ENCODE data around the gene CHDH.

The CHDH gene

DNA sequence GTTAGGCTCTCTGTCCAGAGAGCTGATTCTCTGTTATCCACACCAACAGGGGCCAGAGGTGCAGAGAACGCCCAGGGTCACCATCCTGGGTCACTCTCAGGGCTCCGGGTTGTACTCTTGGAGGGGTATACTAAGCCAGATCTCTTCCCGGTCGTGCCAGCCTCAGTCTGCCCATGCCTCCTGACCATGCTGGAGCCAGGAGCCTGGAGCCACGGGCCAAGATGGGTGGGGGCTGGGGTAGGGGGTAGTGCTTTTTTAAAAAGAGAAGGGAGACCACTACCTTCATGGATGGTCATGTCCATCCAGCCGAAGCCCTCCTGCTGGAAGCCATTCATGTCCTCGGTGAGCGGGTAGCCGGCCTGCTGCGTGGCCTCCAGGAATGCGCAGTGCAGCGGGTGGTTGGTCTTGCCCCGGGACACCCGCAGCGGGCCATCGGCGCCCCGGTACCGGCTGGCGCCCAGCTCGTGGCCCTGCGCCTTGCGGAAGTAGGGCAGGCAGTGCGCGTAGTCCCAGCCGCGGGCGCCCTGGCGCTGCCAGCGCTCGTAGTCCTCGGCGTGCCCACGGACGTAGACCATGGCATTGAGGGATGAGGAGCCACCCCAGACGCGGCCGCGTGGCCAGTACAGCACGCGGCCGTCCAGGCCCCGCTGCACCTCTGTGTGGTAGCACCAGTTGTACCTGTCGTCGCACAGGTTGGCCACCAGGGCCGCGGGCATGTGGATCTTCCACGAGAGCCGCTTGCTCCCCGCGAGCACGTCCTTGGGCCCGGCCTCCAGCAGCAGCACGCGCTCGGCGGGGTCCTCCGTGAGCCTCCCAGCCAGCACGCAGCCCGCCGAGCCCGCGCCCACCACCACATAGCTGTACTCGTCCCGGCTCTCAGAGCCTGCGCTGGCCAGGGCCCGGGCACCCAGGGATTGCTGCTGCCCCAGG lies 22.9 kb downstream of the CHDH start:
- DNase-seq = no peak

DNA sequence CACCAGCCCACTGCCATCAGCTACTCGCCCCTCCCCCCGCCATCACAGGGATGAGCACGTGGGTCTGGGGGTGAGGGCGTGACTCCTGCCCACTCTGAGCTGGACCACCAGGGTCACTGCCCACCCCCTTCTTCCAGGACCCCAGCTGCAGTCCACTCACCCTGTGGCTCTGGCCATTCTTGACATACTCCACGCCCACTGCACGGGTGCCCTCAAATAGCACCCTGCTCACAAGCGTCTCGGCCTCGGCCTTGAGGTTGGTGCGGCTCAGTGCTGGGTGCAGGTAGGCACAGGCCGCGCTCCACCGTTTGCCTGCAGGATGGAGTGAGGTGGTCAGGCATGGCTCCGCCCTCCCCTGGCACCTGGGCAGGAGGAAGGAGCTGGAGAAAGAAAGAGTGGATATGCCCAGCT lies 23.9 kb downstream of the CHDH start:
- no peak for DNase-seq

DNA sequence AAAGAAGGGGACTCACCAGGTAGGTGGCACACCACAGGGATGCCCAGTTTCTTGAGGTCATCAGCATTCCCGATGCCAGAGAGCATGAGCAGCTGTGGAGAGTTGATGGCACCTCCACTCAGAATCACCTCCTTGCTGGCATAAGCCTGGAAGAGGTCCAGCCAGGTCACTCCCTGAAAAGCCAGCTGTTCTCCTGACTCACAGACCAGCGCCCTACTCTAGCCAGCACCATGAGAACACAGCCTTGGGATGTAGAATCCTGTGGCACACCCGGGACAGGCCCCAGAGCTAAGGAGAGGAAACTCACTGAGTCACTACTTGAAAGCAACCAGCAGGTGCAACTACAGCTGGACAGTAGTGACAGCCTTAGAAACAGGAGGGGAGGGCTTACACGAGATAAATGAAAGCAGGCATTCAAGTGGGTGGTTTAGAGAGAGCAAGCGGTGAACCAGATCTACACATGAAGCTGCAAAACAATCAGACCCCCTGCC lies 24.5 kb downstream of the CHDH start:
- no peak for DNase-seq

DNA sequence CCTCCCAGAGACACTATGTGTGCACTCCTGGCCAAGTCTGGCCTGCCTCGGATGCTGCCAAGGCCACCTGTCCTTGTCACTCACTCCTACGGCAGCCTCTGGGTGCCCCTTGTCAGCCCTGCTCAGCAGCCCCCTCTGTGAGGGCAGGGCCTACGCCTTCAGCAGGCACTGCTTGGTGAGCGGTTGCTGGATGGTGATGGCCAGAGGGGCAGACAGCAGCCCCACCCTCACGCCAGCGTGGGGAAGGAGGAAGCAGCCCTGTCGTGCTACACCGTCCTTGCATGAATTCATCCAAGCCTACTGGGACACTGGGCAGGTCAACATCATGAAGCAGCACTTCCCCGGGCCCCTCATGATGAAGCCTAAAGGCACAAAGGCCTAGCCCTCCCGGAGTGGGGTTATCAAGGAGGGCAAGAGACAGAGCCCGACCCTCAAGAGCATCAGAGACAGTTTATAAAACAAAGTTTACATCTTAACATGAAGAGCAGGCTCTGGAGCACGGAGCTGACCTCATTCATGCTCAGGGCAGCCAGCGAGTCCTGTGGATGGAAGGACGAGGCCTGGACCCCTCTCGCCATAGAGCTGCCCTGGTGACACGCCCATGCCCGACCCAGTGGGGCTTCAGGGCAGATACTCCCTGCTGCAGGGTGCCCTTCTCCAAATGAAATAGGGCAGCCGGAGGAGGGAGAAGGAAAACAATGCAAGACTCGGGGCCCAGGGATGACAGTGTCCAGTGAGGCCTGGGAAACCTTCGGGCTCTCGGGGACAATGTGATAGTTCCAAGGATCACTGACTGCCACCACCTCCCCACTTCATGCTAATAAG lies 25.3 kb downstream of the CHDH start:
- DNase-seq = no peak

DNA sequence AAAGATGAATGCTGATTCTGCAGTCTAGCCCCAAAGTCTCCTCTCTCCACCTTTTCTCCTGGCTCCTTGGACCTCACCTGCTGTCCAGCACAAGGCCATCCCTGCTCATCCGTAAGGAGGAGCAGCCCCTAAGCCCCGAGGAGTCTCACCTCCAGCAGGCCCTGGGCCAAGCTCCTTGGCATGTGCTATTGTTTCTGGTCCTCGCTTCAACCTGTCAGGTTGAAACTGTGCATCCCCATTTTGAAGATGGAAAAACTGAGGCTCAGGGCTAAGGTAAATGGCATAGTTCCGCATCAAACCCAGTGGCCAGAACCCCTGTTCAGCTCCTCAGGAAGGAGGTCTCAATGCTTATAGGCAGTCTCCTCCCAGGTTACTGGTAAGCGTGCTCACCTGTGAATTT lies 26.1 kb downstream of the CHDH start:
- no peak for DNase-seq

DNA sequence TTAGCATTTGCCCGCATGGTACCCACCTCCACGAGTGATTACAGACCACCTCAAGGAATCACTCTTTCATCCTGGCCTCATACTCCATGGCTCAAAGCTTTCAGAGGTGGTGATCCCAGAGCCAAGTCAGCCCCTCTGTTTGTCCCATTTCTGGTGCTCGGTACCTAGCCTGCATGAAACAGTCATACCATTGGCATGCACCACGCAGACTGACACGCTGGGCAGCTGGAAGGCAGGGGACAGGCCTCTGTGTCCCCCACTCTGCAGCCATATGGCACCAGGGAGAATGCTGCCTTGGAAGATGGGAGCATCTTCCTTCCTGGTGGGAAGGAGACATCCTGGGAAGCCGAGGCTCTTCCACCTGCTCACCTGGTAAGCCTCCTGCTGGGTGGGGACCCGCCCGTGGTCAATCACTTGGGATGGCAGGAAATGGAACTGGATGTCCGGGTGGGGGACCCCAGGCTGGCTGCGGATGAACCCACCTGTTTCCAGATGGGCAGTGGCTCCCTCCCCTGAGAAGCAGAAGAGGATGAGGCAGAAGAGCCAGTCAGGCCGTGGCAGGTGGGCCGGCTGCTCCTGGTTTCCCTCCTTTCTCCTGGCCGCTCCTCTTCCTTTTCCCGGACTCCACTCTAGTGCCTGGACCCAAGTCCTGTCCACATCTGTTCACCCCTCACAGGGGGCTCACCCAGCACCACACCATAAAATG lies 26.9 kb downstream of the CHDH start:
- DNase-seq = no peak

DNA sequence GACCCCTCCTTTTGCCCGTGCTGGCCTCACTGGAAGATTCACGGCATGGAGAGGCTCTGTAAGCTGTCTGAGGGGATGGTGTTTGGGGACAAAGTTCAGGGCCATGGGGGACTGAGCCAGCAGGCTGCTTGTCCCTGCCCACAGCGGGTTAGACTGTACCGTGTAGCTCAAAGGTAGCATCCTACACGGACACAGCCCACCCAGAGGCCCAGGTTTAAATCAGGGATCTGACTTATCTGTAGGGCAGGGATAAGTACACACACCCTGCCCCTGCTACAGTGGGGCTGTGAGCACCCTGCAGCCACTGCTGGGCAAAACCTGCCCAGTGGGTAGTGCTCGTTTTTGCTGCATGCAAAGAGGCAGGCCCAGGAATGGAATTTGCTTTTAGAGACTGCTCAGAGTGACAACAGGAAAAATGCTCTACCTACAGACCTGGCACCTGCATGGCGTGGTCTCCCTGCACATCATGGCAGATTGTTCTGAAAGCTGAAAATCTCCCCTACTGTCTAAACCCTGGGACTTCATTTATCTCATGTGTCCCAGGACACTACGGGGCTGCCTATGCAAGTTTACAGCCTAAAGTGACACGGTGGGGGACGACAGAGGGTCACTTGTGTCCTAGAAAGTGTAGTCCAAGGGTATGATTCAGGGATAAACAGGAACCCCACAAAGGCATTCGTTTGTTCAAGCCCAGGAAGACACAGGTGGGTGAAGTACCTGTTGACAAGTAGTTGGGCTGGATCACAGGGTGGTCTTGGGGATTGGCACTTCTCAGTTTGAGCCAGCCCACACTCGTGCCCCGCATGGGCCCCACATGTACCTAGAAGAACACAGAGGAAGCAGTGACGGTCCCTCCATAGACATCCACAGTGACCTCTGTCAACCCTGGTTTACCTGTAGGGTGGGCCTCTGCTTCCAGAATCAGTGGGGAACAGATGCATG lies 27.7 kb downstream of the CHDH start:
- no peak for DNase-seq

DNA sequence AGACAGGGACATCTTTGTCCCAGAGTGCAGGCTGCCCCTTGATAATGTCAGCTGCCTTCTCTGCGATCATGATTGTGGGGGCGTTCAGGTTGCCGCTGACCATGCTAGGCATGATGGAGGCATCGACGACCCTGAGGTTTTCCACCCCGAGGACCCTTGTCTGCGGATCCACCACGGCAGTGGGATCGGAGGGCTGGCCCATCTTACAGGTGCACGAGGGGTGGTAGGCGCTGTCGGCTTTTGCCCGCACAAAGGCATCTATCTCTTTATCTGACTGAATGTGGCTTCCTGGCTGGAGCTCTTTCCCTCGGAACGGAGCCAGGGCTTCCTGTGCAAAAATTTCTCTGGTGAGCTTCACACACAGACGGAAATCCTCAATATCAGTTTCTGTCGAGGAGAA lies 28.4 kb downstream of the CHDH start:
- DNase-seq = no peak

DNA sequence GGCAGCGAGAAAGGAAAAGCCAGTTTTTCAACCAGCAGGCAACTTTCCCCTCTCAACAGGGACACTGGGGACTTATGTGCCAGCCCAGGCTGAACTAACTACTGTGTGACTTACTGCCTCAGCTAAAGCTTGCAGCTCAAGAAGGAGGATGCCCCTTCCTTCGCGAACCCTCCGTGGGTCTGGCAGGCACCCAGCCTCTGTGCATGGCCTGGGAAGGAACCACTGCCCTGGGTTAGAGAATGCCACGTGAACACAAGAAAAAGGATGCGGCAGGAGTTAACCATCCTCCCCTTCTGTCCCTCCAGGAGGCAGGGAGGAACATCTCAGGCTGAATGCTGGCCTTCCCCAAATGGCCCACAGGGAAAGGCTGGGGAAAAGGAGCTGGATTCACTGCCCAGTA lies 29.0 kb downstream of the CHDH start:
- no peak for DNase-seq

DNA sequence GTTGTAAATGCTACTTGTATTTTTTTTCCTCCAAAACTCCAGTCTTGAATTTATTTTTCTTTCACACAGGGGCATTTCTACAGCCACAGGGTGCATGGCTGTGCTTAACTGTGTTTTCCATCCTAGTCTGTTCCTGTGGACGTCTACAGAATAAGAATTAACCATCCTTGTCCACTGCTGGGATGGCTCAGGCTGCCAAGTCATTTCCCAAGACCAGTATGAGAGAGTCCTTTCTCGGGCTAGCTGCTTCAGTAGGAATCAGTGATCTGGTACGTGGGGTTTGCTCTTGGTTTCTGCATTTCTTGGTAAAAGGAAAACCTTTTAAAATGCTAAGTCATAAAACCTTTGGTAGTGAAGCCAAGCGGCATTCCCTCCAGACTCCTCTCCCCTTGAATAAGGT lies 29.8 kb downstream of the CHDH start:
- DNase-seq = no peak

DNA sequence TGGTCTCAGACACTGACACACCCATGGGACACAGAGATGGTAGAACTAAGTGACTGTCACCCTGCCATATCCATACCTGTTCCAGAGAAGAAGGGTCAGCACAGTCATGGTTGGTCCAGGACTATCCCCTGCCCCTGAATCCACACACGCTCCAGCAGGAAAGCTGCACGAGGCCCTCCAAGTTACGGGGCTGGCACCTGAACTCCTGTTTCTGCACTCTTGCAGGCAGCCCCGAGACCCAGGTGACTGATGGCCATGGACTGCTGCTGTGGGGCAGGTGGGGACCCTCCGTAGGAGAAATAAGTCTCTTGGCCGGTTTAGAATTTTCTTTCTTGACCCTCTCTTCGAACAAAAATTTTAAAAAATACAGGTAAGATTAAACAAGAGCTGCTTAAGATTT lies 30.6 kb downstream of the CHDH start:
- no peak for DNase-seq

DNA sequence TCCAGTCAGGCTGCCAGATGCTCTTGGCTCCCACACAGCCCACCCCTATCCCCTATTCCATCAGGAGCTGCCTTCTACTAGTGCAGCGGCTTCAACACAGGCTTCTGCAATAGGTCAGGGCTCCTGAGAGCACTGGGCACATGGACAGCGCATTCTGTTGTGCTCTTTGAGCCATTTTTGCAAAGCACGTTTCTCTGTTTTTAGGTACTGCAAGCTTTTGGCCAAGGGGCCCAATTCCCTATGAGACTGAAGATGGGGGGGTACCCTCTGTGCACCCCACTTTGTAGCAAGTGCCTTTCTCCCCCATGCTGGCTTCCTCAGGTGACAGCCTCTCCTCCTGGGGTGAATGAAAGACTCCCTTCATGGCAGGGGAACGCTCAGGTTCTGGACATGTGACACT lies 31.2 kb downstream of the CHDH start:
- DNase-seq = no peak

DNA sequence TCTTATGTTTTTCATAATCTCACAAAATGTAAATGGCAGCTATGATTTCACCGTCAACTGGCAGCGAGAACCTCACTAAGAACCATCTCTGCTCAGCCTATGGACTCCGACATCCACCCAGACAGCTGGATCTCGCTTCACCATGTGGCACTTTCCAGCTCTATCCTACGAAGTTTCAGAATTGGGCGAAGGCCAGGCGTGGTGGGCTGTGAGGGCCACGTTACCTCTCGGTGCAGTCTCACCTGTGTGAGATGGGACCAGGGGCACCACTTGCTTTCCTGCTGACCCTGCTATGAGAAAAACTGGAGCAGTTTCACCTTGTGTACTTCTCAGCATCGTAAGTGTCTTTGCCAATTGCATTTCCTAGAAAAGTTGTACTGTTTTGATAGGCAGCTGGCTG lies 32.3 kb downstream of the CHDH start:
- DNase-seq = no peak

DNA sequence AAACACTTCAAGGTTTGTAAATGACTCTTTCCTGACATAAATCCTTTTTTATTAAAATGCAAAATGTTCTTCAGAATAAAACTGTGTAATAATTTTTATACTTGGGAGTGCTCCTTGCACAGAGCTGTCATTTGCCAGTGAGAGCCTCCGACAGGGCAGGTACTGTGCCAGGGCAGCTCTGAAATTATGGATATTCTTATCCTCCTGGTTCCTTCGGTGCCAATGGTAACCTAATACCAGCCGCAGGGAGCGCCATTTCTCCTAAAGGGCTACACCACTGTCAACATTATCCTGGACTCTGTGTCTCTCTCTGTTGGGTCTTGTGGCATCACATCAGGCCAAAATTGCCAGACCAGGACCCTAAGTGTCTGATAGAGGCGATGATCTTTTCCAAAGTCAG lies 33.0 kb downstream of the CHDH start:
- DNase-seq = no peak

DNA sequence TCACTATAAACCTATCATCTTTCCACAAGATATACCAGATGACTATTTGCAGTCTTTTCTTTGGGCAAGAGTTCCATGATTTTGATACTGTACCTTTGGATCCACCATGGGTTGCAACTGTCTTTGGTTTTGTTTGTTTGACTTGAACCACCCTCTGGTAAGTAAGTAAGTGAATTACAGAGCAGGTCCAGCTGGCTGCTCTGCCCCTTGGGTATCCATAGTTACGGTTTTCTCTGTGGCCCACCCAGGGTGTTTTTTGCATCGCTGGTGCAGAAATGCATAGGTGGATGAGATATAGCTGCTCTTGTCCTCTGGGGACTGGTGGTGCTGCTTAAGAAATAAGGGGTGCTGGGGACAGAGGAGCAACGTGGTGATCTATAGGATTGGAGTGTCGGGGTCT lies 33.8 kb downstream of the CHDH start:
- no peak for DNase-seq

DNA sequence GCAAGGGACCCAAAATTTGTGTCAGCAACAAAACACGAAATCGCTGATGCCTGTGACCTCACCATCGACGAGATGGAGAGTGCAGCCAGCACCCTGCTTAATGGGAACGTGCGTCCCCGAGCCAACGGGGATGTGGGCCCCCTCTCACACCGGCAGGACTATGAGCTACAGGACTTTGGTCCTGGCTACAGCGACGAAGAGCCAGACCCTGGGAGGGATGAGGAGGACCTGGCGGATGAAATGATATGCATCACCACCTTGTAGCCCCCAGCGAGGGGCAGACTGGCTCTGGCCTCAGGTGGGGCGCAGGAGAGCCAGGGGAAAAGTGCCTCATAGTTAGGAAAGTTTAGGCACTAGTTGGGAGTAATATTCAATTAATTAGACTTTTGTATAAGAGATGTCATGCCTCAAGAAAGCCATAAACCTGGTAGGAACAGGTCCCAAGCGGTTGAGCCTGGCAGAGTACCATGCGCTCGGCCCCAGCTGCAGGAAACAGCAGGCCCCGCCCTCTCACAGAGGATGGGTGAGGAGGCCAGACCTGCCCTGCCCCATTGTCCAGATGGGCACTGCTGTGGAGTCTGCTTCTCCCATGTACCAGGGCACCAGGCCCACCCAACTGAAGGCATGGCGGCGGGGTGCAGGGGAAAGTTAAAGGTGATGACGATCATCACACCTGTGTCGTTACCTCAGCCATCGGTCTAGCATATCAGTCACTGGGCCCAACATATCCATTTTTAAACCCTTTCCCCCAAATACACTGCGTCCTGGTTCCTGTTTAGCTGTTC lies 34.9 kb downstream of the CHDH start:
- DNase-seq = no peak

DNA sequence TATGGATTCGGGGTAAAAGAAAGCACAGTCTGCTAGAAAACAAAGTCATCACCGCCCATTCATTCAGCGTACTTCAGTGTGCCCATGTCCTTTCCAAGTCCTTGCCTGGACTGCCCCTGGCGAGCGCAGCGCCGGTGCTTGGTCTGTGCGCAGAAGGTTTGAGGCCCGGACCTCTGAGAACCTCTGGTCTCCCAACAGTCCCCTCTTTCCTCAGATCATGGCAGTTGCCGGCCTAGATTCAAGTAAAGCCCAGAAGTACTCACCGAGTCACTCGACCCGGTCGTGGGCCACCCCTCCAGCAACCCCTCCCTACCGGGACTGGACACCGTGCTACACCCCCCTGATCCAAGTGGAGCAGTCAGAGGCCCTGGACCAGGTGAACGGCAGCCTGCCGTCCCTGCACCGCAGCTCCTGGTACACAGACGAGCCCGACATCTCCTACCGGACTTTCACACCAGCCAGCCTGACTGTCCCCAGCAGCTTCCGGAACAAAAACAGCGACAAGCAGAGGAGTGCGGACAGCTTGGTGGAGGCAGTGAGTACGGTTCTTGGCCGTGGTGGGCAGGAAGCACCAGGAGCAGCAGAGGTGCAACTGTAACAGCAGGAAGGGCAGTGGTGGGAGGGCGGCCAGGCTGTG lies 36.3 kb downstream of the CHDH start:
- no peak for DNase-seq

DNA sequence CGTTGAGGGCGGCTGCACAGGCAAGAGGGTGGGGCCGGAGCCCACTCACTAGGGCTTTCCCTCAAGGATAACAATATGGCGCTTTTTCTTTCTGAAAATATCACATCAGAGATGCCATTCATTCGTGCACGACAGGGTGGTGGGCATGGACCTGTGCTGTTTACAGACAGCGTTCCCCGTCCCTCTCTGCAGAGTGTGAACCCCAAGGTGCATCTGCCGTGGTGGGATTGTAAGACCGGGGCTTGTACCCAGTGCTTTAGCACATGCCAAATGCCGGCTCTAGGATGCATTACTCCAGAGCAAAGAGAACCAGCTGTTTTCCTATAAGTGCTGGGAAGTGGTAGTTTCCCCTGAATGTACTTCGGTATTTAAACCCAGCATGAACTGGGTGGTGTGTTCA lies 37.0 kb downstream of the CHDH start:
- DNase-seq = no peak

DNA sequence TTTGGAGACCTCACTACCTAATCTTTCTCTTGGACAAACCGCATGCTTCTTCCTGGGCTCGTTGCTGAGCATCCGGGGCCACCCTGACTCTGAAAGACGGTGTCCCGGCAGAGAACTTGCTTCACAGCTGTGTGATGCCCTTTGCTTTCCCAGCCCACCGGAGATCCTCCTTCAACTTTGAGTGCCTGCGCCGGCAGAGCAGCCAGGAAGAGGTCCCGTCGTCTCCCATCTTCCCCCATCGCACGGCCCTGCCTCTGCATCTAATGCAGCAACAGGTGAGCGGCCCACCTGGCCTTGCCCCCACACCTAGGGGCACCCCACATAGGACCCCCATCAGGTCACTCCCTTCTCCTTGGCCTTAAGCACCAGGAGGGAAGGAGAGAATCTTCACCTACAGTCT lies 37.7 kb downstream of the CHDH start:
- no peak for DNase-seq

DNA sequence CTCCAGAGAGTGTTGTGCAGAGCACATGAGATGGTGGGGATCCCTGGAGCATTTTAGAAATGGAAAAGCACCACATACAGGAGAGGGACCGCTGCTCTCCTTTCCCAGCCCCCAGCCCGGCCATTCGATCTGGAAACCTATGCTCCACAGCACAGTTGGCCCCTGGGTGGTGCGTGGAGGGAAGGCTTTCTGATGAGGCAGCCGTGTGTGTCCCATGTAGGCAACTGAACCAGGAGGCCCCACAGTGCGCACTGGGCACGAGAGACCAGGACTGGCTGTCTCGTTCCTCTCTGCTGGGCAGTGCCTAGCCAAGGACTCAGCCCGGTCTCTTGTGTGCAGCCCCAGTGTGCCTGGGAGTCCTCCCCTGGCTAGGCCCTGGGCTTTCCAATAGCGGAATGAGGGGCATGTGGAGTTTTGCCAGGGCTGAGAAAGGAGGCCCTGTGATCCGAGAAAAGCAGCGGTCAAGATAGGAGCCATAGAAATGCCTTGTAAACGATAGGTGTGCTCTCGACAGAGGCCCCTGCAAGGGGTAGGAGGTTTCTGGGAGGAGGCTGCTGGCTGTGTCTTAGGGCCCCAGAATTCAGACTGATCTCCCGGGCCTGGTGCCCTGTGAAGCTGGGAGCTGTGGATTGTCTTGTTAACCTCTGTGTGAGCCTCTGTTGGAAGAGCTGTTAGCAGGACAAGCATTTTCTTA lies 39.0 kb downstream of the CHDH start:
- DNase-seq = no peak

Measured in inflammatory macrophage treated with lipopolysaccharide for 4 hours (primary cell).